ENCODE data around the gene SERTAD1.

Gene SERTAD1

DNA sequence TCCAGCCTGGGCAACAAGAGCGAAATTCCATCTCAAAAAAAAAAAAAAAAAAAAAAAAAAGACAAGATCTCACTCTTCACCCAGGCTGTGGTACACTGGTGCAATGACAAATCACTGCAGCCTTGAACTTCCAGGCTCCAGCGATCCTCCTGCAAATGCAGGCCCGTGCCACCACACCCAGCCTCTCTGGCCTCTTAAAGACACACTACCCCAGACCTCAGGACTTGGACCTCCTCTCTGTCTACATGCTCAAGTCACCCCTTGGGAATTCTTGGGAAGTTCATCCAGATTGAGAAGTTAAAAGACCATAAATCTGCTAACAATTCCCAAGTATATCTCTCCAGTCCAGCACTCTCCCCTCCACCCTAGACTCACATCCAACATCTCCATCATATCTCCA lies 25.2 kb downstream of the SERTAD1 start:
- no peak for DNase-seq (ENCODE audit: low spot score)

DNA sequence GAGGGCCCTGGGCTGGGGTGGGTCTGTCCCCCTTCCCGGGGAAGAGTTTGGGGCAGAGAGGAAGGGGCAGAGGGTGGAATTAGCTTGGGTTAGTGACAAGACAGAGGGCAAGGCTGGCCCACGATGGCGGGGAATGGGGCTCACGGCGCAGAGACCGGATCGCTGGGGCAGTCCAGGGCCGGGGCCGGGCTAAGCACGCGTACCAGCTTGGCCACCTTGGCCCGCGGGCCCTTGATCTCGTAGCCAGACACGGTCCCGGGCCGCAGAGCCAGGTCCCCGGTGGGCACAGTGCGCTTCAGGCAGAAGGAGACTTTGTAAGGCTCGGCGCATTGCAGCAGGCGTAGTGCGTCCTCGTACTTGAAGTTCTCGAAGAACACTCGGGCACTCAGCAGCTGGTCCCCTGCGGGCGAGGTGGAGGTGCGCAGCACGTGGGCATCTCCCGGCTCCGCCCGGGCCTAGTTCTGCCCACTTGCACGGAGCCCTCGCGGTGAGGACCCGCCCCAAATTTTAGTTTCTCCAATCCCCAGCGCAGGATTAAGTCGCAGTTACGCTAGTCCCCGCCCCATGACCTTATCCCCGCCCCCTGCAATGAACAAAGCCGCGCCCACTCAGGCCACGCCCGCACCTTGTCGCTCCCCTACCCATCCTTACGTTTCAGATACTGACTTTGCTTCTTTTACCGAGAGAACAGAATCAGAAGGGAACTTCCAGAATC lies 27.2 kb downstream of the SERTAD1 start:
- DNase-seq (ENCODE audit: low spot score): no peak

- no peak for DNase-seq (ENCODE audit: low spot score)
These were observed 28.3 kb downstream of the SERTAD1 start for GRCh38 chr19:40397568-40397906.

DNA sequence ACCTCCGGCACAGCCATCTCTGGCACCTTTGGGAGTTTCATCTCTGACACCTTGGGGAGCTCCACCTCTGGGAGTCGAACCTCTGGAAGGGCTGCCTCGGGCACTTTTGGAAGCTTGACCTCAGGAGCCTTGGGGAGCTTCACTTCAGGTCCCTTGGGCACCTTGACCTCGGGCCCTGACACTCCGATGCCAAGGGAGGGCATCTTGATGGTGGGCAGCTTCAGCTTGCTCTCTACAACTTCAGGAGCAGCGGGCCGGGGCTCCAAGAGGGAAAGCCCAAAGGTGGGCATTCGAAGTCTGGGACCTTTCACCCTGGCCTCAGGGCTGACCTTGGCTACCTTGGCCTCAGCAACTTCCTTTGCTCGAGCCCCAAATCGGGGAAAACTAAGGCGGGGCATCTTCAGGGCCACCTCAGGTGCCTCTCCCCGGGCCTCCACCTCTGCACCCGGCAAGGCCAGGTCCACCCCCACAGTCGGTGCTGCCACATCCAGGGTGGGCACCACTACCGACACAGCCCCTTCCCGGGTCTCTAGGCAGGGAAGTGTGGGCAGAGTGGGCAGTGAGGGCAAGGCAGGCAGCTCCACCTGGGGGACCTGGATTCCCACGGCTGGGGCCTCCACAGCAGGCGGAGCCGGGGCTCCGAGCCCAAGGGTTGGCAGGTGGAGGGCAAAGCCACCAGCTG lies 28.8 kb downstream of the SERTAD1 start:
- DNase-seq (ENCODE audit: low spot score): no peak

- DNase-seq (ENCODE audit: low spot score): no peak
These were observed 29.8 kb downstream of the SERTAD1 start for GRCh38 chr19:40395956-40396355.

DNA sequence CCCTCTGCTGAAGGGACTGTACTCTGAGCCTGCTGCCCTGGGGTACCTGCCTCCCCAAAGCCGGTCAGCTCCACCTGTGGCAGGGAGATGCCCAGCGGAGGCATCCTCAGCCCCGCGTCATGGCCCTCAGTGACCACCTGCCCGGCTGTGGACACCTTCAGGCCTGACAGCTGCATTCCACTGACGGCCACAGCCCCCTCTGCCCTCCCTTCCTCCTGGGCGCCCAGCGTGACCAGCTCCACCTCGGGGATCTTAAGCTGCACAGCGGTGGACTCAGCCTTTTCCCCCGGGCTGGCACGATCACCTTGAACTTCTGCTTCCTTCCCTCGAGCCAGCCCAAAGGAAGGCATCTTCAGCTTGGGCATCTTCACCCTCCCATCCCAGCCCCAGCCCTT lies 31.0 kb downstream of the SERTAD1 start:
- DNase-seq (ENCODE audit: low spot score): peak; percentile 44

GRCh38 chr19:40393894-40394815 lies 31.6 kb downstream of the SERTAD1 start:
- no peak for DNase-seq (ENCODE audit: low spot score)

- DNase-seq (ENCODE audit: low spot score): no peak
These were observed 32.8 kb downstream of the SERTAD1 start for GRCh38 chr19:40392894-40393517.

DNA sequence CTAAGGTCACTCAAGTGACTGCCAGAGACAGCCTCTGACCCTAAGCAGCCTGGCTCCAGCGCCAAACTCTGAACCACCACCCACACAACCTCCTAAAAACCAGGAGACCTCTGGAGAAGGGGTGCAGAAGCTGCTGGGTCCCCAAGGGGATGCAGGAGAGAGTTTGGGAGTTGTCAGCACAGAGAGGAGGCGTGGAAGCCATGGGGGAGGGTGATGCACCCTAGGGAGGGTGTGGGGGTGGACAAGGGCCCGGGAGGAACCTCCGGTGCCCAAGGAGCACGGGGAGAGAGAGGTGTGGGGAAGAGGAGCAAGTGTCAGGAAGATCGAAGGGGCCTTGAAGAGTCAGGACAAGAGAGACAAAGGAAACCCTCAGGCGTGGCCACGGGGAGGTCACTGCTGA lies 33.7 kb downstream of the SERTAD1 start:
- no peak for DNase-seq (ENCODE audit: low spot score)

DNA sequence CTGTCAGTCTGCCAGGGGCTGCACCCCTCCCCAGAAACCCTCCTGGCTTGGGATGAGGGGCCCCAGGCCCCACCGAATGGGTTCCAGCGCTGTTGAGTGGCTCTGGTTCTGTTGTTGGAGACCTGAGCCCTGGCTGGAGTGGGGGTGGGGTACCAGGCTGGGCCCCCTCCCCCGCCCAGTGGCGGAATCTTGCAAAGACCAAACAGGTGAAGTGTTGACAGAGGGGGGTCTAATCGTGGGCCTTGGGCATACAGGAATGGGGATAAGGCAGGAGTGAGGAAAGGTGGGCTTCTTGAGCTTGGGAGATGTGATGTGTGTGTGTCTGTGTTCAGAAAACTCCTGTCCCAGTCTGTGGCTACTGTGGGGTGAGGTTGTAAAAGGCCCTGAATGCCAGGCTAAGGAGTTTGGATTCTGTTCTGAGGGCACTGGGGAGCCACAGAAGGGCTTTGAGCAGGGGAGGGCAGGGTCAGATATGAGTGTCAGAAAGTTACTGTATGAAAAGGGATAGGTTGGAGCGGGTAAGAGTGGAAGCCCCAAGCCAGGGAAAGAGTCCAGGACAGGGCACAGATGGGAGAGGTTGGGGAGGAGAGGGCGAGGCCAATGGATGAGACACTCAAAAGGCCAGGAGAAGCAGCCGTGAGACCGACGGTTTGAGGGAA lies 35.6 kb downstream of the SERTAD1 start, which contains the start of gene HIPK4:
HIPK4 (minus strand) TSS at position 98 of the 659 bp plus-strand sequence. CDS start 279 bp downstream, outside the sequence.
- DNase-seq (ENCODE audit: low spot score): no peak

DNA sequence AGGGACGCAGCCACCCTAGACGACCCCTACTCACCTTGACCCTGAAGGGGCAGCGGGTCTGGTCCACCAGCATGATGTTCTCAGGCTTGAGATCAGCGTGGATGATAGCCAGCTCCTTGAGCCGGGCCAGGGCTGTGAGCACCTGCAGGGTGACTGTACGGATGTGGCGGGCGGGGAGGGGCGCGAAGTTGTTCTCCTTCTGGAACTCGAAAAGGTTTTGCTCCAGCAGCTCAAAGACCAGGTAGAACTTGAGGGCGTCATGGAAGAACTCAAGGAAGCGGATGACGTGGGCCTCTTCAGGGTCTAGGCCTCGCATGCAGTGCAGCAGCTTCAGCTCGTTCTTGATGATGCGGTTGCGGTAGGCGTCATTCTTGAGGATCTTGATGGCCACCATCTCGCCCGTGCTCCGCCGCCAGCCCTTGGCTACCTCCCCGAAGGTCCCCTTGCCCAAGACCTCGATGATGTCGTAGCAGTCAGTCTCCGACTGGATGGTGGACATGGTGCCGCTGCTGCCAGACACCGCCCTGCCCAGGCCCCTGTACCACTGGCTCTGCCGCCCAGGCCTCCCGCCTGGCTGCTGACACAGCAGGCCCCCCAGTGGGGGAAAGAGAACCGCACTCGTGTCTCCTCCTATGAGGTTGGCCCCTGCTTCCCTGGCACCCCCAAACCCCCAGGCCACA lies 36.2 kb downstream of the SERTAD1 start:
- no peak for DNase-seq (ENCODE audit: low spot score)

DNA sequence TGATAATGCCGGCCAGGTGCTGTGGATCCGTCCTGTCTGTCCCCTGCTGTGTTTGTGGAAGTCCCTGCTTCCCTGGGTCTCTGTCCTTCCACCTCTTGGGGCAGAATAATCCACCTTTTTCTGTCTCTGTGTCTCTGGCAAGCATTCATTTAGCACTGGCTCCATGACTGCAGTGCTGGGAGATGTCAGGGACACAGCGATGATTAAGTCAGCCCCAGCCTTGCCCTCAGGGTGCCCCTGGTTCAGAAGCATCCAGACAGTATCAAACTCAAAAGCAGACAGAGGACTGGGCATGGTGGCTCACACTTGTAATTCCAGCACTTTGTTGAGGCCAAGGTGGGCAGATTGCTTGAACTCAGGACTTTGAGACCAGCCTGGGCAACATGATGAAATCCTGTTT lies 37.3 kb downstream of the SERTAD1 start:
- no peak for DNase-seq (ENCODE audit: low spot score)

- DNase-seq (ENCODE audit: low spot score): no peak
These were observed 38.6 kb downstream of the SERTAD1 start for GRCh38 chr19:40387155-40387554.

- DNase-seq (ENCODE audit: low spot score): no peak
These were observed 42.0 kb downstream of the SERTAD1 start for GRCh38 chr19:40383668-40384248.

GRCh38 chr19:40381321-40381720 lies 44.5 kb downstream of the SERTAD1 start:
- DNase-seq (ENCODE audit: low spot score): no peak

DNA sequence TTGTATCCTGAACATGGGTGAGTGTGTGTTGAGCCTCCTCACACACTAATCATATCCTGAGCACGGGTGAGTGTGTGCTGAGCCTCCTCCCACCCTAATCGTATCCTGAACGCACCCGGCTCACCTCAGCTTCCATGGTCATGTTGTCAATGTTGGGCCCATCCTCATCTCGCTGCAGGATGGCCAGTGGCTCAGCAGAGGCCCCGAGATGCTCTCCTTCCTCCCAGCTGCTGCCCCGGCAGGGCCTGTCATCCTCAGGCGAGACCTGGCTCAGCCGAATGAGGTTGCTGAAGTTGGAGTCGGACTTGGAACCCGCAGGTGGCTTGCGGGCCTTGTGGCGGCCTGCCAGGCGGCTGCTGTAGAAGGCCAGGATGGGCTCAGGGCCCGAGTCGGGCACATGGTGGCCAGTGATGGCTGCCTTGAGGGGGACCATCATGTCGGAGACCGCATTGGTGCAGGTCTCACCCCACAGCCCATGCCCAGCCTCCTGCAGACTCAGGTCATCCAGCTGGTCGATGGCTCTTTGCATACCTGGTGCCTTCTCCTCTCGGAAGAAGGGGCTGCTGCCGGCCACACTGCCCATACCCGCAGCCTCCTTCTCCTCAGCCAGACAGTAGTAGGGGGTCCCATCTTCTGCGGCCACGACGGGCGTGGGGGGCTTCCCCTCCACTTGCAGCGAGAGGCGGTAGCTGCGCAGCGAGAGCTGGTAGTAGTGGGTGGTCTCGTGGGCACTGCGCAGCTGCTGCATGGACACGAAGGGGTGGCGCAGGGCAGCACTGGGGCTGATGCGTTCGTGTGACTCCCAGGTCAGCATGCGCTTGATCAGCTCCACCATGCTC lies 45.4 kb downstream of the SERTAD1 start:
- DNase-seq (ENCODE audit: low spot score): no peak

GRCh38 chr19:40379446-40380198 lies 46.2 kb downstream of the SERTAD1 start:
- DNase-seq (ENCODE audit: low spot score): no peak

- no peak for DNase-seq (ENCODE audit: low spot score)
These were observed 47.3 kb downstream of the SERTAD1 start for GRCh38 chr19:40378509-40378908.

- DNase-seq (ENCODE audit: low spot score): no peak
These were observed 47.9 kb downstream of the SERTAD1 start for GRCh38 chr19:40377876-40378385.

Data from kidney tubule cell (primary cell).